SK-N-SH (cell line): Measurements from ENCODE around the gene XXYLT1. TPM values are rescaled to one million over a fixed set of nuclear protein-coding genes. Genes with fewer than 3 reads are reported as not detected.

Source experiments
- CTCF ChIA-PET: fragments of 300-600, 350-600 bp; formaldehyde crosslinking; extraction: SDS; loops from one replicate; lab custom pipeline; 2021; lab: Yijun Ruan, JAX
- POLR2A ChIA-PET: fragments of 350-600 bp; sonication (Branson Sonifier 250); formaldehyde crosslinking; extraction: SDS; loops from one replicate; lab custom pipeline; 2020; ENCODE audit warnings: antibody characterized with exemption, inconsistent platforms; lab: Yijun Ruan, JAX
- DNase-seq: peaks from one replicate; pipeline ENCODE4 v3.0.0; 2012
- H2AFZ ChIP-seq: fragments of 200-600 bp; sonication (generic); 2 replicates; pipeline ENCODE4 v1.8.1; 2016; ENCODE audit warnings: antibody characterized with exemption, mild to moderate bottlenecking, low read depth
- H3F3A ChIP-seq: fragments of 200-600 bp; sonication (generic); replicated peaks from 2 replicates; pipeline ENCODE3; 2016; ENCODE audit warnings: antibody characterized with exemption, mild to moderate bottlenecking; ENCODE audit not compliant: insufficient read depth
- H3K27ac ChIP-seq, 2 experiments: fragments of 200-500 bp in 1 of 2; fragments of 200-600 bp in 1 of 2; sonication (Bioruptor generic) in 1 of 2; sonication (generic), shearing (Covaris generic) in 1 of 2; 2 replicates each; pipeline versions ENCODE4 v1.5.1 to v1.6.1; 2014 to 2016; ENCODE audit warnings: low read depth in 2 of 2, inconsistent platforms in 1 of 2, low read length in 1 of 2, mild to moderate bottlenecking in 1 of 2, mixed read lengths in 1 of 2
- H3K27me3 ChIP-seq: fragments of 200-600 bp; sonication (generic), shearing (Covaris generic); 2 replicates; pipeline ENCODE4 v1.6.1; 2016; ENCODE audit warnings: mixed run types; ENCODE audit not compliant: insufficient read depth
- H3K36me3 ChIP-seq, 2 experiments: fragments of 200-500 bp in 1 of 2; fragments of 200-600 bp in 1 of 2; sonication (Bioruptor generic) in 1 of 2; sonication (generic) in 1 of 2; replicated peaks in 1 of 2; 2 replicates each; pipeline versions ENCODE3 to v1.5.1; 2014 to 2016; ENCODE audit warnings: low read length in 1 of 2, mild to moderate bottlenecking in 1 of 2; ENCODE audit not compliant: insufficient read depth in 2 of 2, control insufficient read depth in 1 of 2
- H3K4me1 ChIP-seq, 2 experiments: fragments of 200-500 bp in 1 of 2; fragments of 200-600 bp in 1 of 2; sonication (Bioruptor generic) in 1 of 2; sonication (generic), shearing (Covaris generic) in 1 of 2; 2 replicates each; pipeline versions ENCODE4 v1.5.1 to v1.6.1; 2014 to 2016; ENCODE audit warnings: low read depth in 1 of 2, low read length in 1 of 2, mixed run types in 1 of 2; ENCODE audit not compliant: insufficient read depth in 2 of 2, control insufficient read depth in 1 of 2
- H3K4me2 ChIP-seq: fragments of 200-600 bp; sonication (generic), shearing (Covaris generic); 2 replicates; pipeline ENCODE4 v1.6.1; 2017; ENCODE audit warnings: mixed run types
- H3K4me3 ChIP-seq, 2 experiments: fragments of 200-500 bp in 1 of 2; fragments of 200-600 bp in 1 of 2; sonication (Bioruptor generic) in 1 of 2; sonication (generic), shearing (Covaris generic) in 1 of 2; 2 replicates each; pipeline versions ENCODE4 v1.5.1 to v1.8.1; 2014 to 2016; ENCODE audit warnings: low read depth in 2 of 2, inconsistent platforms in 1 of 2, low read length in 1 of 2, mild to moderate bottlenecking in 1 of 2, mixed read lengths in 1 of 2, moderate library complexity in 1 of 2
- H3K79me2 ChIP-seq: fragments of 200-600 bp; sonication (generic); 2 replicates; pipeline ENCODE4 v1.8.1; 2017; ENCODE audit warnings: mild to moderate bottlenecking; ENCODE audit not compliant: insufficient read depth
- H3K9ac ChIP-seq: fragments of 200-600 bp; sonication (generic); 2 replicates; pipeline ENCODE4 v1.6.1; 2017; ENCODE audit warnings: mixed run types
- H3K9me2 ChIP-seq: fragments of 200-600 bp; sonication (generic); 2 replicates; pipeline ENCODE4 v1.6.1; 2017; ENCODE audit warnings: mixed run types
- H3K9me3 ChIP-seq: fragments of 200-600 bp; sonication (generic); 2 replicates; pipeline ENCODE4 v1.6.1; 2017; ENCODE audit warnings: mixed run types, mild to moderate bottlenecking, moderate library complexity
- H4K20me1 ChIP-seq: fragments of 200-600 bp; sonication (generic); 2 replicates; pipeline ENCODE4 v1.6.1; 2017; ENCODE audit warnings: mild to moderate bottlenecking, mixed run types; ENCODE audit not compliant: insufficient read depth
- CHD2 ChIP-seq: fragments of 150-350 bp; IDR thresholded peaks from 2 replicates; pipeline ENCODE4 v1.6.1; 2018; ENCODE audit warnings: low read length; ENCODE audit not compliant: partially characterized antibody
- CTCF ChIP-seq: fragments of 200-600 bp; sonication (generic); IDR thresholded peaks from 2 replicates; pipeline ENCODE4 v1.6.1; 2017; ENCODE audit warnings: antibody characterized with exemption, mild to moderate bottlenecking, moderate library complexity
- FOSL2 ChIP-seq: IDR thresholded peaks from 2 replicates; pipeline ENCODE4 v1.4.0; 2012; ENCODE audit warnings: low read depth, mild to moderate bottlenecking, moderate library complexity, borderline replicate concordance
- GATA2 ChIP-seq: sonication (generic); formaldehyde crosslinking; IDR thresholded peaks from 2 replicates; pipeline ENCODE4 v1.5.0; 2020; ENCODE audit warnings: mild to moderate bottlenecking, missing genetic modification reagents
- IRF3 ChIP-seq: fragments of 150-350 bp; IDR thresholded peaks from 2 replicates; pipeline ENCODE4 v1.6.1; 2016; ENCODE audit warnings: mild to moderate bottlenecking, low read depth, low read length
- JUND ChIP-seq: IDR thresholded peaks from 2 replicates; pipeline ENCODE4 v1.4.0; 2012
- PBX3 ChIP-seq: IDR thresholded peaks from 2 replicates; pipeline ENCODE4; 2012
- REST ChIP-seq: IDR thresholded peaks from 2 replicates; pipeline ENCODE4 v1.6.1; 2012; ENCODE audit warnings: mild to moderate bottlenecking, low read depth, low read length, moderate library complexity
- RXRA ChIP-seq: IDR thresholded peaks from 2 replicates; pipeline ENCODE4 v1.4.0; 2012; ENCODE audit warnings: low read depth, mild to moderate bottlenecking, borderline replicate concordance
- TEAD4 ChIP-seq: IDR thresholded peaks from 2 replicates; pipeline ENCODE4 v1.4.0; 2012; ENCODE audit warnings: mild to moderate bottlenecking, borderline replicate concordance; ENCODE audit not compliant: insufficient read depth
- USF1 ChIP-seq: IDR thresholded peaks from 2 replicates; pipeline ENCODE4 v1.4.0; 2012; ENCODE audit warnings: low read depth, borderline replicate concordance
- YY1 ChIP-seq: IDR thresholded peaks from 2 replicates; pipeline ENCODE4 v1.4.0; 2012; ENCODE audit warnings: low read depth, mild to moderate bottlenecking
- WGBS: methylation state at CpG from one replicate; pipeline ENCODE4 v1.1.6; 2017; ENCODE audit warnings: low lambda C conversion rate; 5-methylcytosine and 5-hydroxymethylcytosine counted together
- polyA plus RNA-seq, 3 experiments: library from polyadenylated mRNA; depleted of rRNA; stranded (reverse); fragments of >200 nt; gene quantifications; 2 replicates each; pipeline ENCODE4 v1.2.3, GENCODE V29; 2012

XXYLT1 gene
- polyA plus RNA-seq, 1 of the 3 experiments (the other 2 are of a cell fraction), result 22.6 TPM

- TF ChIP-seq RXRA (no peak), CTCF (no peak), TEAD4 (no peak), YY1 (no peak), CHD2 (no peak), USF1 (no peak), FOSL2 (no peak), REST (no peak), PBX3 (no peak), JUND (no peak), GATA2 (CRISPR knock-in tag) (no peak), IRF3 (no peak)
- ChIA-PET CTCF (interaction anchor here (0.6 kb wide), 1 partner anchor 714 kb away, joined by 3 read pairs; no protein-coding TSS in a partner anchor), POLR2A (no interaction called here)
- Histone ChIP-seq H3F3A (no peaks in the 10 kb centered on the region), H3K9me3 (no peaks in the 10 kb centered on the region), H3K4me1 (peaks cover 0 to 11% of the 10 kb centered on the region in 2 experiments; a peak in 1 of 4 replicates), H3K9me2 (no peaks in the 10 kb centered on the region), H3K4me3 (no peak overlapping the region), H3K27me3 (no peaks in the 10 kb centered on the region), H3K4me2 (no peak overlapping the region), H3K36me3 (no peaks in the 10 kb centered on the region), H3K79me2 (no peaks in the 10 kb centered on the region), H2AFZ (no peak overlapping the region), H3K27ac (no peak overlapping the region), H4K20me1 (no peaks in the 10 kb centered on the region), H3K9ac (no peak overlapping the region)
- 83% methylated on average over 7 of the region's 7 CpGs for WGBS
- no peak for DNase-seq
Measured at GRCh38 chr3:195057716-195058115, 213.2 kb downstream of the XXYLT1 start.
